Bronchial epithelial cell (primary cell): ENCODE results near the gene GLCE. TPM values are rescaled to one million over a fixed set of nuclear protein-coding genes. Genes with fewer than 3 reads are reported as not detected.
A peak's percentile ranks its signal among the peaks of the same experiment; 100 is the strongest.

Experiments used
- DNase-seq: peaks from one replicate; pipeline ENCODE4 v3.0.0-alpha.2; 2010; ENCODE audit warnings: low read depth
- FAIRE-seq: peaks from 2 replicates; lab custom pipeline; 2011; peaks lifted over from hg19 to GRCh38; lab: Jason Lieb, UNC
- H3K27me3 ChIP-seq: 2 replicates; pipeline ENCODE4 v1.5.1; 2011; ENCODE audit warnings: low read length; ENCODE audit not compliant: control insufficient read depth, insufficient read depth
- H3K36me3 ChIP-seq: 2 replicates; pipeline ENCODE4 v1.5.1; 2011; ENCODE audit warnings: low read length; ENCODE audit not compliant: control insufficient read depth, insufficient read depth
- H3K4me3 ChIP-seq: 2 replicates; pipeline ENCODE4 v1.5.1; 2011; ENCODE audit warnings: mild to moderate bottlenecking, low read depth, low read length, control low read depth
- total RNA-seq: library from RNA; depleted of rRNA; stranded (reverse); fragments of >200 nt; gene quantifications from 2 replicates; pipeline ENCODE4 v1.2.1, GENCODE V29; 2014
- TF ChIP-seq, protein P1 (sequence below): IDR thresholded peaks from 2 replicates; pipeline ENCODE4 v1.5.1; 2011; ENCODE audit warnings: mild to moderate bottlenecking, moderate library complexity, low read length, control low read depth, inconsistent platforms; ENCODE audit not compliant: insufficient read depth, severe bottlenecking

Gene GLCE
- total RNA-seq, 1 donor from 2014 or later, result 46.3 TPM

DNA sequence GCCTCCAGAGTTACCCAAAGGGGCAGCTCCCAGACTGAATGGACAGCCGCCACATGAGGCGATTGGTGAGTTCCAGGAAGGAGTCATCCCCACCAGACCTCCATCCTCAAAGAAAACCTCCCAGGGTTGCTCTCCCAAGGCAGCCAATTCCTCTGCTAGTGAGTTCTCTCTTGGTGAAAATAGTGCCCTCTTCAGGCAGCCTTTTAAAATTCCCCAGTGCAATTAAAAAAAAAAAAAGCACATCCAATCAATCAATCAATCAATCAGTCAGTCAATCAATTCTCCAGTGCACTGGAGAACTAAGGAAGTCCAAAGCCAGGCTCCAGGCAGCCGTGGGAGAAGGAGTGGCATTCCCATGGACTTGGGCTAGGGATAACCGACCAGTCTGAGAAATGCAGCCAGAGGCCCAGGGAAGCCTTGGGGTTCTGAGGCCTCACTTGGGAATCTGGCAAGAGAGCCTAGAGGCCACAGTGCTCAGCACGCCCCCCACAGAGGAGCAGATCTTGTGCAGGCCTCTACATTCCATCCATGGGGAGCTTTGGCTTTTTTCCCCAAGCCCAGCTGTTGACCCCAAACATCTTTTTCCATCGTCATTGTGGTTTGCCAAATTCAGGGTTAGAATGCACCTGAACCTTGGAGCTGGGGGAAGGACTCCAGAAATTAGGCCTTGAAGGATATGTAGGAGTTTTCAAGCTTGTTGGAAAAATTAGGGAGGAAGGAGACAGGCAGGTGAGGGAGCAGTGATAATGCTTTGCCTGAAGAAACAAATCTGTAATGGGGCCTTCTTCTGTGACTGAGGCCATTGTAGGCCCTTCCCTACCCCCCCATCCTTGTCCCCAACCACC lies 143.1 kb downstream of the GLCE start:
- TF ChIP-seq, protein P1, sequence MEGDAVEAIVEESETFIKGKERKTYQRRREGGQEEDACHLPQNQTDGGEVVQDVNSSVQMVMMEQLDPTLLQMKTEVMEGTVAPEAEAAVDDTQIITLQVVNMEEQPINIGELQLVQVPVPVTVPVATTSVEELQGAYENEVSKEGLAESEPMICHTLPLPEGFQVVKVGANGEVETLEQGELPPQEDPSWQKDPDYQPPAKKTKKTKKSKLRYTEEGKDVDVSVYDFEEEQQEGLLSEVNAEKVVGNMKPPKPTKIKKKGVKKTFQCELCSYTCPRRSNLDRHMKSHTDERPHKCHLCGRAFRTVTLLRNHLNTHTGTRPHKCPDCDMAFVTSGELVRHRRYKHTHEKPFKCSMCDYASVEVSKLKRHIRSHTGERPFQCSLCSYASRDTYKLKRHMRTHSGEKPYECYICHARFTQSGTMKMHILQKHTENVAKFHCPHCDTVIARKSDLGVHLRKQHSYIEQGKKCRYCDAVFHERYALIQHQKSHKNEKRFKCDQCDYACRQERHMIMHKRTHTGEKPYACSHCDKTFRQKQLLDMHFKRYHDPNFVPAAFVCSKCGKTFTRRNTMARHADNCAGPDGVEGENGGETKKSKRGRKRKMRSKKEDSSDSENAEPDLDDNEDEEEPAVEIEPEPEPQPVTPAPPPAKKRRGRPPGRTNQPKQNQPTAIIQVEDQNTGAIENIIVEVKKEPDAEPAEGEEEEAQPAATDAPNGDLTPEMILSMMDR, result peak; percentile 14
- no peaks in the 10 kb centered on the region for H3K36me3 ChIP-seq
- H3K27me3 ChIP-seq, result peaks cover 6% of the 10 kb centered on the region
- H3K4me3 ChIP-seq, result no peak overlapping the region
- DNase-seq (no peak), FAIRE-seq (no peak)

- Histone ChIP-seq H3K4me3 (no peak overlapping the region), H3K36me3 (no peaks in the 10 kb centered on the region), H3K27me3 (peaks cover 6% of the 10 kb centered on the region)
- TF ChIP-seq, protein P1, result no peak
- DNase-seq (peak; percentile 88), FAIRE-seq (no peak)
Observed at GRCh38 chr15:69304182-69304545, 143.7 kb downstream of the GLCE start.

DNA sequence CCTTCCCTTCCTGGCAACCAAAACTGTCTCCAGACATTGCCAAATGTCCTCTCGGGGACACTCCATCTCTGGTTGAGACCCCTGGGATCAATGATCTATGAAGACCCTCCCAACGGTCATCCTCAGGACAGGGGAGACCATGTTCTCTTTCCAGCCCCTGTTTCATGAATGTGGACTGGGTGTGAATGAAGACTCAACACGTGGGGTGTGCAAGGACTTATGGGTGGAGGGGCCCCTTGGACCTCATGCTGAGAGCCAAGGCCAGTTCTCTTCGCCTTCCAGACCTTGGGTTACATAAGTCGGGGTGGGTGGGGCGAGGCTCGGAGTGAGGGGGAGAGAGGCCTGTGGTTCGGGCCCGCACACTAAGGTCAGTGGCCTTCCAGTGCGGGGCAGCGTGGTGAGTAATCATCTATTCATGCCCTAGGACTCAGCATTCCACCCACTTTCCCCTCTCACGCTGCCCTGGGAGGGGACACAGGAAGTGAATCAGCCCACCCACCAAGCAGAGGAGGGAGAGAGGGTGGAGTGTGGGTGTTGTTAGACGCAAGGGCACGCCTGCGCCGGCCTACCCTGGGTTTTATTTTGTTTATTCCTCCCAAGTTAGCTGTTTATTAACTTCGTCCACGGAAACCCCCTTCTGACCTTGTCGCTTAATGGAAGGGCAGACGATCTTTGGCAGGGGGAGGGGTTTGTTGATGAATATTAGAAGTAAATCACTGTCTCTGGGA lies 144.9 kb downstream of the GLCE start:
- H3K27me3 ChIP-seq, result no peaks in the 10 kb centered on the region
- TF ChIP-seq, protein P1, result no peak
- H3K36me3 ChIP-seq, result no peaks in the 10 kb centered on the region
- peak; percentile 91 for DNase-seq
- H3K4me3 ChIP-seq, result no peak overlapping the region
- no peak for FAIRE-seq

- DNase-seq (no peak), FAIRE-seq (no peak)
- Histone ChIP-seq H3K4me3 (no peak overlapping the region), H3K36me3 (no peaks in the 10 kb centered on the region), H3K27me3 (no peaks in the 10 kb centered on the region)
- TF ChIP-seq, protein P1, result no peak
Observed at GRCh38 chr15:69305933-69306568, 145.6 kb downstream of the GLCE start.

DNA sequence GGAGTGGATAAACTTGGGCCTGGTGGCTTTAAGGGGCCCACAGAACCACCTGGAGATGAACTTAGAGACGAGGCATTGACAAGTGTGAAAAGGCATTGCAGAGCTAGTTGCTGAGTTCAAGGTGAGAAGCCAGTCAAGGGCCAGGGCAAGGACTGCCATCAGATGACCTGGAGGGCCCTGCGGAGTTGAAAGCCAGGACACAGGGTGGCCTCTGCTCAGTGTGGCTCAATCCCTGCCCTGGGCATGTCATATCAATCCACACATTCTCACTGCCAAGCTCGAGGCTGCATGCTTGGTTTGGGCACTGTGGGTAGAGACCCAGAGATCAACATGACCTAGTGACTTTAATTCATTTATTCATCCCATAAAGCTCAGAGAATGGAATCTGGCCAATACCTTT lies 147.5 kb downstream of the GLCE start:
- Histone ChIP-seq H3K27me3 (no peaks in the 10 kb centered on the region), H3K36me3 (no peaks in the 10 kb centered on the region), H3K4me3 (no peak overlapping the region)
- TF ChIP-seq, protein P1, result no peak
- no peak for FAIRE-seq
- no peak for DNase-seq
